Aorta (tissue), 5 donors: Measurements from ENCODE around the gene KIAA1671. TPM values are rescaled to one million over a fixed set of nuclear protein-coding genes. Genes with fewer than 3 reads are reported as not detected.

ENCODE experiments used
- ATAC-seq: fragments of 200-7000 bp; cut with Tn5 transposase; one replicate; pipeline ENCODE4 v1.9.1; 2022; ENCODE audit warnings: moderate library complexity; ENCODE audit not compliant: low FRiP score
- DNase-seq, 2 donors: peaks; one replicate each; pipeline ENCODE4 v3.0.0-alpha.2; 2020
- H3K27ac ChIP-seq, 2 donors: one replicate each; pipeline ENCODE4 v1.5.1; 2013; ENCODE audit warnings: low read length in 2 of 2, mild to moderate bottlenecking in 2 of 2, moderate library complexity in 2 of 2, control low read depth in 1 of 2, inconsistent platforms in 1 of 2, low read depth in 1 of 2
- H3K27me3 ChIP-seq, 2 donors: one replicate each; pipeline ENCODE4 v1.6.1; 2013; ENCODE audit warnings: control low read depth in 1 of 2, low read length in 1 of 2, mild to moderate bottlenecking in 1 of 2, moderate library complexity in 1 of 2; ENCODE audit not compliant: insufficient read depth in 2 of 2, control insufficient read depth in 1 of 2
- H3K36me3 ChIP-seq, 2 donors: one replicate each; pipeline ENCODE4 v1.6.1; 2013; ENCODE audit warnings: control low read depth in 1 of 2, low read length in 1 of 2, mild to moderate bottlenecking in 1 of 2; ENCODE audit not compliant: insufficient read depth in 2 of 2, control insufficient read depth in 1 of 2
- H3K4me1 ChIP-seq, 2 donors: one replicate each; pipeline ENCODE4 v1.6.1; 2013; ENCODE audit warnings: low read length in 2 of 2, control low read depth in 1 of 2, mild to moderate bottlenecking in 1 of 2, moderate library complexity in 1 of 2; ENCODE audit not compliant: insufficient read depth in 2 of 2, control insufficient read depth in 1 of 2
- H3K4me3 ChIP-seq, 2 donors: one replicate each; pipeline ENCODE4 v1.5.1; 2013; ENCODE audit warnings: low read length in 2 of 2, control low read depth in 1 of 2, mild to moderate bottlenecking in 1 of 2
- H3K9me3 ChIP-seq: one replicate; pipeline ENCODE4 v1.6.1; 2013; ENCODE audit warnings: mild to moderate bottlenecking, low read length; ENCODE audit not compliant: control insufficient read depth
- WGBS, 2 donors: extraction: QIAGEN DNeasy Blood & Tissue Kit; methylation state at CpG; one replicate each; pipeline ENCODE4 v1.1.7; 2013; 5-methylcytosine and 5-hydroxymethylcytosine counted together
- intact Hi-C, 2 donors: fragments of 100-400 bp; cut with DNase I; formaldehyde crosslinking; loops; one replicate each; pipeline versions ENCODE4 v1.14.2 to v1.15.0; 2022
- polyA plus RNA-seq, 2 donors: library from polyadenylated mRNA; stranded (reverse); fragments of 200-250 nt; gene quantifications; one replicate each; pipeline ENCODE4 v1.2.3, GENCODE V29; 2013
- total RNA-seq, 2 donors: library from RNA; stranded (reverse); fragmentation: NEBNext Ultra II Directional; extraction: Animal tissue kit (Norgen Biotek cat#: 25700); gene quantifications; one replicate each; pipeline ENCODE4 v1.2.1, GENCODE V29; 2021
- donor health status: healthy with polysubstance abuse.
- donor health status: Bipolar disorder and iron deficiency.
- donor health status: DM: no; HTN: no; CAD: no.
- donor health status: DM: no; HTN: no; CAD: no.
- donor health status: DM: yes; HTN: yes; CAD: no.

The KIAA1671 gene
- total and polyA plus RNA-seq, 4 donors, result 11.5 to 93.3 (median 36.2) TPM

- Histone ChIP-seq H3K36me3 (no peaks in the 10 kb centered on the region), H3K4me3 (no peak overlapping the region), H3K27me3 (no peaks in the 10 kb centered on the region), H3K4me1 (no peaks in the 10 kb centered on the region), H3K9me3 (no peaks in the 10 kb centered on the region), H3K27ac (no peak overlapping the region)
- 91 to 92% methylated on average over 6 of the region's 6 CpGs for WGBS, 2 donors
- ATAC-seq, result no peak
- intact Hi-C loops, result no loop called here
- DNase-seq, result no peak
Measured at GRCh38 chr22:24973872-24974271, 21.4 kb downstream of the KIAA1671 start.

- intact Hi-C loops, result no loop called here
- no peak overlapping the region for H3K27ac ChIP-seq
- ATAC-seq, result no peak
Measured at GRCh38 chr22:24975125-24975640, 22.7 kb downstream of the KIAA1671 start.

GRCh38 chr22:24975813-24976341 is 23.4 kb downstream of the KIAA1671 start:
- H3K27ac ChIP-seq, result no peak overlapping the region
- DNase-seq (peak; percentile 64 to 81), ATAC-seq (peak; percentile 66)
- no peak overlapping the region for H3K4me3 ChIP-seq
- WGBS, 2 donors, result 35 to 41% methylated on average over 11 of the region's 11 CpGs
- no peaks in the 10 kb centered on the region for H3K9me3 ChIP-seq
- H3K4me1 ChIP-seq, result no peaks in the 10 kb centered on the region
- intact Hi-C loops, result no loop called here
- no peaks in the 10 kb centered on the region for H3K27me3 ChIP-seq
- H3K36me3 ChIP-seq, result no peaks in the 10 kb centered on the region

More at GRCh38 chr22:24975125-24975640, 22.7 kb downstream of the KIAA1671 start:
- H3K27me3 ChIP-seq, result no peaks in the 10 kb centered on the region
- no peaks in the 10 kb centered on the region for H3K36me3 ChIP-seq
- no peaks in the 10 kb centered on the region for H3K4me1 ChIP-seq
- no peaks in the 10 kb centered on the region for H3K9me3 ChIP-seq
- WGBS, 2 donors, result 94 to 95% methylated on average over 5 of the region's 5 CpGs
- no peak for DNase-seq
- no peak overlapping the region for H3K4me3 ChIP-seq

GRCh38 chr22:24976442-24977218 is 24.1 kb downstream of the KIAA1671 start:
- 72 to 73% methylated on average over 18 of the region's 18 CpGs for WGBS, 2 donors
- intact Hi-C loops, result no loop called here
- Histone ChIP-seq H3K27ac (peak overlapping the region in 1 of 2 donors; percentile 2), H3K36me3 (no peaks in the 10 kb centered on the region), H3K4me3 (no peak overlapping the region), H3K4me1 (no peaks in the 10 kb centered on the region), H3K27me3 (no peaks in the 10 kb centered on the region), H3K9me3 (no peaks in the 10 kb centered on the region)
- DNase-seq (no peak), ATAC-seq (peak; percentile 27)

GRCh38 chr22:24977370-24978221 is 25.1 kb downstream of the KIAA1671 start:
- no peak overlapping the region for H3K4me3 ChIP-seq
- intact Hi-C loops, result no loop called here
- WGBS, 2 donors, result 38 to 44% methylated on average over 12 of the region's 12 CpGs
- no peaks in the 10 kb centered on the region for H3K4me1 ChIP-seq
- no peak overlapping the region for H3K27ac ChIP-seq
- H3K27me3 ChIP-seq, result no peaks in the 10 kb centered on the region
- no peaks in the 10 kb centered on the region for H3K36me3 ChIP-seq
- no peaks in the 10 kb centered on the region for H3K9me3 ChIP-seq
- ATAC-seq, result peak; percentile 73
- DNase-seq, result peak; percentile 72 to 81

GRCh38 chr22:24978308-24978707 is 25.8 kb downstream of the KIAA1671 start:
- WGBS, 2 donors, result 95 to 96% methylated on average over 1 of the region's 1 CpG
- H3K27ac ChIP-seq, result no peak overlapping the region
- intact Hi-C loops, result no loop called here

GRCh38 chr22:24981066-24981465 is 28.6 kb downstream of the KIAA1671 start:
- Histone ChIP-seq H3K4me1 (no peaks in the 10 kb centered on the region), H3K27ac (no peak overlapping the region), H3K27me3 (no peaks in the 10 kb centered on the region), H3K9me3 (no peaks in the 10 kb centered on the region), H3K4me3 (no peak overlapping the region), H3K36me3 (no peaks in the 10 kb centered on the region)
- no peak for ATAC-seq
- intact Hi-C loops, result no loop called here
- WGBS, 2 donors, result 91 to 95% methylated on average over 5 of the region's 5 CpGs
- no peak for DNase-seq

More at GRCh38 chr22:24978308-24978707, 25.8 kb downstream of the KIAA1671 start:
- no peaks in the 10 kb centered on the region for H3K36me3 ChIP-seq
- H3K4me3 ChIP-seq, result no peak overlapping the region
- no peaks in the 10 kb centered on the region for H3K27me3 ChIP-seq
- no peak for DNase-seq
- H3K4me1 ChIP-seq, result no peaks in the 10 kb centered on the region
- no peaks in the 10 kb centered on the region for H3K9me3 ChIP-seq
- no peak for ATAC-seq

- H3K27ac ChIP-seq, result no peak overlapping the region
- WGBS, 2 donors, result 92 to 93% methylated on average over 6 of the region's 6 CpGs
- H3K9me3 ChIP-seq, result no peaks in the 10 kb centered on the region
- H3K4me3 ChIP-seq, result no peak overlapping the region
- no peaks in the 10 kb centered on the region for H3K4me1 ChIP-seq
- ATAC-seq, result no peak
- no peaks in the 10 kb centered on the region for H3K27me3 ChIP-seq
- no peak for DNase-seq
- no peaks in the 10 kb centered on the region for H3K36me3 ChIP-seq
- intact Hi-C loops, result no loop called here
Measured at GRCh38 chr22:24981656-24982055, 29.1 kb downstream of the KIAA1671 start.
